Measurements from ENCODE around the gene OR11H7.
"Not testable (repeated sequence)": the region's sequence is repeated elsewhere in the genome, so short reads cannot be mapped to it uniquely, and the experiment has no call there.

OR11H7 gene

GRCh38 chr14:20247646-20248246, 19.0 kb downstream of the OR11H7 start:
- Histone ChIP-seq H3F3A (ENCODE audit: insufficient read depth, low read length) (no peaks in the 10 kb centered on the region), H3K4me1 (ENCODE audit: low read length) (no peaks in the 10 kb centered on the region), H3K79me2 (ENCODE audit: low read length) (no peaks in the 10 kb centered on the region), H3K9me2 (replicated peaks; ENCODE audit: insufficient read depth, low read length) (no peaks in the 10 kb centered on the region), H3K4me3 (ENCODE audit: low read length) (no peak overlapping the region), H3K9ac (ENCODE audit: low read length) (no peak overlapping the region), H4K20me1 (ENCODE audit: insufficient read depth, low read length) (no peaks in the 10 kb centered on the region), H2AFZ (ENCODE audit: low read length) (no peak overlapping the region), H3K27me3 (replicated peaks; ENCODE audit: insufficient read depth, low read length) (no peaks in the 10 kb centered on the region), H3K36me3 (replicated peaks; ENCODE audit: insufficient read depth, low read length) (no peaks in the 10 kb centered on the region), H3K27ac (ENCODE audit: low read length) (no peak overlapping the region), H3K9me3 (replicated peaks; ENCODE audit: insufficient read depth, low read length) (no peaks in the 10 kb centered on the region), H3K4me2 (ENCODE audit: low read depth, low read length) (no peak overlapping the region)
- TF ChIP-seq EZH2phosphoT487 (IDR thresholded peaks at IDR 0.05; ENCODE audit: low read length) (no peak), CTCF (IDR thresholded peaks at IDR 0.05; ENCODE audit: low read length) (peak; percentile 46)
- peak; percentile 25 for DNase-seq

GRCh38 chr14:20262642-20263128, 33.9 kb downstream of the OR11H7 start:
- H3K36me3 ChIP-seq (replicated peaks; ENCODE audit: insufficient read depth, low read length) = no peaks in the 10 kb centered on the region
- H4K20me1 ChIP-seq (ENCODE audit: insufficient read depth, low read length) = no peaks in the 10 kb centered on the region
- no peak for DNase-seq
- no peak overlapping the region for H3K9ac ChIP-seq (ENCODE audit: low read length)
- no peak overlapping the region for H3K27ac ChIP-seq (ENCODE audit: low read length)
- no peaks in the 10 kb centered on the region for H3F3A ChIP-seq (ENCODE audit: insufficient read depth, low read length)
- no peaks in the 10 kb centered on the region for H3K9me2 ChIP-seq (replicated peaks; ENCODE audit: insufficient read depth, low read length)
- H3K27me3 ChIP-seq (replicated peaks; ENCODE audit: insufficient read depth, low read length) = no peaks in the 10 kb centered on the region
- H3K4me2 ChIP-seq (ENCODE audit: low read depth, low read length) = no peak overlapping the region
- no peaks in the 10 kb centered on the region for H3K4me1 ChIP-seq (ENCODE audit: low read length)
- H3K9me3 ChIP-seq (replicated peaks; ENCODE audit: insufficient read depth, low read length) = no peaks in the 10 kb centered on the region
- H3K79me2 ChIP-seq (ENCODE audit: low read length) = no peaks in the 10 kb centered on the region
- no peak overlapping the region for H3K4me3 ChIP-seq (ENCODE audit: low read length)
- TF ChIP-seq EZH2 (optimal IDR thresholded peaks at IDR 0.05; ENCODE audit: low read depth, low read length) (no peak), EZH2phosphoT487 (IDR thresholded peaks at IDR 0.05; ENCODE audit: low read length) (no peak), CTCF (IDR thresholded peaks at IDR 0.05; ENCODE audit: low read length) (no peak)
- no peak overlapping the region for H2AFZ ChIP-seq (ENCODE audit: low read length)

DNA sequence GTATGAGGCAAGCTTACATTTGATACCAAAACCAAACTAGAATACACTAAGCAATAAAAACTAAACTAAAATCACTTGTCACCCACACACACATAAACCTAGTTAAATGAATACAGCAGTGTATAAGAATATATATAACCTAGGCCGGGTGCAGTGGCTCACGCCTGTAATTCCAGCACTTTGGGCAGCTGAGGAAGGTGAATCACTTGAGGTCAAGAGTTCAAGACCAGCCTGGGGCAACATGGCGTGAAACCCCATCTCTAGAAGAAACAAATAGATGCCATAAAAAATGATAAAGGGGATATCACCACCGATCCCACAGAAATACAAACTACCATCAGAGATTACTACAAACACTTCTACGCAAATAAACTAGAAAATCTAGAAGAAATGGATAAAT, 35.6 kb downstream of the OR11H7 start:
- H3K9ac ChIP-seq (ENCODE audit: low read length); H3F3A ChIP-seq (ENCODE audit: insufficient read depth, low read length); DNase-seq; H3K4me1 ChIP-seq (ENCODE audit: low read length); H3K4me3 ChIP-seq (ENCODE audit: low read length); H4K20me1 ChIP-seq (ENCODE audit: insufficient read depth, low read length); H3K9me2 ChIP-seq (replicated peaks; ENCODE audit: insufficient read depth, low read length); H2AFZ ChIP-seq (ENCODE audit: low read length); H3K27me3 ChIP-seq (replicated peaks; ENCODE audit: insufficient read depth, low read length); H3K27ac ChIP-seq (ENCODE audit: low read length); H3K79me2 ChIP-seq (ENCODE audit: low read length); H3K9me3 ChIP-seq (replicated peaks; ENCODE audit: insufficient read depth, low read length); H3K4me2 ChIP-seq (ENCODE audit: low read depth, low read length); H3K36me3 ChIP-seq (replicated peaks; ENCODE audit: insufficient read depth, low read length): not testable (repeated sequence)

DNA sequence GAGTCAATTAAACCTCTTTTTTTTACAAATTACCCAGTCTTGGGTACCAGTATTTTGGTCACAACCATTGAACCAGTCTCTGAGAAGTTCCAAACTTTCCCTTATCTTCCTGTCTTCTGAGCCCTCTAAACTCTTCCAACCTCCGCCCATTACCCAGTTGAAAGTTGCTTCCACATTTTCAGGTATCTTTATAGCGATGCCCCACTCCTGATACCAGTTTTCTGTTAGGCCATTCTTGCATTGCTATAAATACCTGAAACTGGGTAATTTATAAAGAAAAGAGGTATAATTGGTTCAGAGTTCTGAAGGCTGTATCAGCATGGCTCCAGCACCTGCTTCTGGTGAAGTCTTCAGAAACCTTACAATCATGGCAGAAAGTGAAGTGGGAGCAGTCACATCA, 45.3 kb downstream of the OR11H7 start:
- H3K4me2 ChIP-seq (ENCODE audit: low read depth, low read length) = no peak overlapping the region
- no peak for DNase-seq
- H3K9me3 ChIP-seq (replicated peaks; ENCODE audit: insufficient read depth, low read length) = no peaks in the 10 kb centered on the region
- H3K9me2 ChIP-seq (replicated peaks; ENCODE audit: insufficient read depth, low read length) = no peaks in the 10 kb centered on the region
- H2AFZ ChIP-seq (ENCODE audit: low read length) = no peak overlapping the region
- no peaks in the 10 kb centered on the region for H4K20me1 ChIP-seq (ENCODE audit: insufficient read depth, low read length)
- no peaks in the 10 kb centered on the region for H3K79me2 ChIP-seq (ENCODE audit: low read length)
- no peak for TF ChIP-seq EZH2phosphoT487 (IDR thresholded peaks at IDR 0.05; ENCODE audit: low read length)
- no peak for TF ChIP-seq CTCF (IDR thresholded peaks at IDR 0.05; ENCODE audit: low read length)
- no peak for TF ChIP-seq EZH2 (optimal IDR thresholded peaks at IDR 0.05; ENCODE audit: low read depth, low read length)
- no peaks in the 10 kb centered on the region for H3K36me3 ChIP-seq (replicated peaks; ENCODE audit: insufficient read depth, low read length)
- H3K9ac ChIP-seq (ENCODE audit: low read length) = no peak overlapping the region
- no peak overlapping the region for H3K27ac ChIP-seq (ENCODE audit: low read length)
- no peak overlapping the region for H3K4me3 ChIP-seq (ENCODE audit: low read length)
- H3K27me3 ChIP-seq (replicated peaks; ENCODE audit: insufficient read depth, low read length) = no peaks in the 10 kb centered on the region
- H3K4me1 ChIP-seq (ENCODE audit: low read length) = no peaks in the 10 kb centered on the region
- no peaks in the 10 kb centered on the region for H3F3A ChIP-seq (ENCODE audit: insufficient read depth, low read length)
